ENCODE results near the gene CEBPB.
"Not testable (repeated sequence)": the region's sequence is repeated elsewhere in the genome, so short reads cannot be mapped to it uniquely, and the experiment has no call there.

CEBPB gene

GRCh38 chr20:50198716-50199115 lies 8.1 kb downstream of the CEBPB start:
- H3K4me3 ChIP-seq (ENCODE audit: low read depth, low read length) = no peak overlapping the region
- no peak for TF ChIP-seq CTCF (IDR thresholded peaks at IDR 0.05; ENCODE audit: borderline replicate concordance, insufficient read depth, low read depth, low read length)

DNA sequence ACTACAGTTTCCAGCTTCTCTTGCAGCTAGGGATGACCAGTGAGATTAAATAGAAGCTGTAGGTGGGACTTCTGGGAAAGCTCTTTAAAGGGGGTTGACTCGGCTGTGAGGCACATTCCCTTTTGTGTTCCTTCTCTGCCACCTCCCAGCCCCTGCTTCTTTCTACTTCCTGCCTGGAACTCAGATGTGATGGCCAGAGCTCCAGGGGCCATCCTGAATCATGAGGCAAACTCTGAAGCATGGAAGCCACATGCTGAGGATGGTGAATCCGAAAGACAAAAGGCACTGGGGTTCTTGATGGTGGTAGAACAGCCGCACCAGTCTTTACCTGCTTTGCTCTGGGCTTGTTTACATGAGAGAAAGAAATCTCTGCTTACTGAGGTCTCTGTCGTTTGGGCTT lies 9.1 kb downstream of the CEBPB start:
- no peak overlapping the region for H3K4me3 ChIP-seq (ENCODE audit: low read depth, low read length)
- TF ChIP-seq CTCF (IDR thresholded peaks at IDR 0.05; ENCODE audit: borderline replicate concordance, insufficient read depth, low read depth, low read length) = no peak

- no peak for TF ChIP-seq CTCF (IDR thresholded peaks at IDR 0.05; ENCODE audit: borderline replicate concordance, insufficient read depth, low read depth, low read length)
These were observed 10.0 kb downstream of the CEBPB start for GRCh38 chr20:50200482-50201104.

DNA sequence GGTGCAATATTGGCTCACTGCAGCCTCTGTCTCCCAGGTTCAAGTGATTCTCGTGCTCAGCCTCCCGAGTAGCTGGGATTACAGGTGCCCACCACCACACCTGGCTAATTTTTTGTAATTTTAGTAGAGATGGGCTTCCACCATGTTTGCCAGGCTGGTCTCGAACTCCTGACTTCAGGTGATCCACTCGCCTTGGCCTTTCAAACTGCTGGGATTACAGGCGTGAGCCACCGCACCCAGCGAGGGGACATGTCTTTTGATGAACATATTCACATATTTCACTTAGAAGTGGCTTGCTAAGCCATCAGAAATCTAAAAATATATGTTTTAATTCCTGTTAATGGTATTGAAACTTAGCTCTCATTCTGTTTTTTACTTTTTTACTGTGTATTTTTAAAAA lies 11.1 kb downstream of the CEBPB start:
- not testable (repeated sequence) for H3K4me3 ChIP-seq (ENCODE audit: low read depth, low read length)

More at GRCh38 chr20:50200482-50201104, 10.0 kb downstream of the CEBPB start:
- no peak overlapping the region for H3K4me3 ChIP-seq (ENCODE audit: low read depth, low read length)

DNA sequence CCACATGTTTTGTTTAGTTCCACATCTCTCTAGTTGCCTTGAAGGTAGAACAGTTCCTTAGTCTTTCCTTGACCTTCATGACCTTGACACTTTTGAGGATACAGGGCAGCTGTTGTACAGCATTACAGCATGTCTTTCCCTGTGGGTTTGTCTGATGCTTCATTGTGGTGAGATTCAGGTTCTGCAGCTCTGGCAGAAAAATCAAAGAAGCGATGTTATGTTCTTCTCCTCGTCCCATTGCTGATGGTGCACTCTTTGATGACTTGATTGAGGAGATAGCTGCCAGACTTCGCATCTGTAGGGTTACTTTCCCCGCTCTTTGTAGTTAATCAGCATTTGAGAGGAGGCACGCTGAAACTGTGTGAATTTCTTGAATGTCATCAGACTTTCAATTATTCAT lies 12.0 kb downstream of the CEBPB start:
- H3K4me3 ChIP-seq (ENCODE audit: low read depth, low read length) = no peak overlapping the region
- no peak for TF ChIP-seq CTCF (IDR thresholded peaks at IDR 0.05; ENCODE audit: borderline replicate concordance, insufficient read depth, low read depth, low read length)

DNA sequence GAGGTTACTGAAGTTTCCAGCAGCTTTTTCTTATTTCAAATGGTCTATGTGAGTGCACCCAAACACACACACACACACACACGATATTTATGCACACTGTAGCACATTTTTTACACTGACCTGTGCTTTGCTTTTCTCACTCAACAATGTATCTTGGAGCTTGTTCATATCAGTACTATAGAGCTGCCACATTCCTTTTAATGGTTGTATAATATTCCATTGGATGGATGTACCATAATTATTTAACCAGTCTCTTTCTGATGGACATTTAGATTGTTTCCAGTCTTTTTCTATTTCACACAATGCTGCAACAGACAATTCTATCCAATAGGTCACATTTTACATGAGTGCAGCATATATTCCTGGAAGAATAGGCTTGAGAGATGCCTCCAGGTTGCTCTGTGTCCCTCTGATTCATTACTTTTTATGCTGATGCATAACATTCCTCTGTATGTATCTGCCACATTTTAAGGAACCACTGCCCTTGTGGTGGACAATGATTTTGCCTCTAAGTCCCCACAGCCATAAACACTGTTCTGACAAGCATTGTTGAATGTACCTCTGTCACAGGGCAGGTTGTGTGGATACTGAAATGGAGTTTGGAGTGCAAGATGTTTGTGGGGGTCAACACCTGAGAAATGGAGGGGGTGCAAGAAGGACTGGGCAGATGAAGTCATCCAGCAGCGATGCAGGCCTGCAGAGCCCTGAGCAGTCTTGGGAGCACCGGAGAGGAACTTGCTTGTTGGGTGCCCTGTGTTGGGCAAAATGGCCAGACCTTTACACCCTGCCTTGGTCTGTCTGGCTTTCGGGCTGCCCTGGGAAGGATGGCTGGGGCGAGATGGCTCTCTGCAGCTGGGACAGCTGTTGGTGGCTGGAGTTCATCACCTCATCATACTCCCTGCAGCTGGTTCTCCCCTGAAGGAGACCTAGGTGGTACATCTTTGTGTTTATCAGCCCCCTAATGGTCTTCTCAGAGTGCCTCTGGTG lies 13.6 kb downstream of the CEBPB start:
- TF ChIP-seq CTCF (IDR thresholded peaks at IDR 0.05; ENCODE audit: borderline replicate concordance, insufficient read depth, low read depth, low read length) = no peak
- H3K4me3 ChIP-seq (ENCODE audit: low read depth, low read length) = no peak overlapping the region

- TF ChIP-seq CTCF (IDR thresholded peaks at IDR 0.05; ENCODE audit: borderline replicate concordance, insufficient read depth, low read depth, low read length) = no peak
- H3K4me3 ChIP-seq (ENCODE audit: low read depth, low read length) = no peak overlapping the region
These were observed 16.4 kb downstream of the CEBPB start for GRCh38 chr20:50207026-50207425.
